Liver (tissue), 3 donors: ENCODE measurements around the gene AATF.

Source experiments
- ATF3 ChIP-seq: IDR thresholded peaks from 2 replicates; pipeline ENCODE4 v1.6.1; 2016; ENCODE audit warnings: antibody characterized with exemption
- CTCF ChIP-seq: fragments of 150-350 bp; IDR thresholded peaks from 2 replicates; pipeline ENCODE4 v1.5.1; 2017; ENCODE audit warnings: improper control_type of control experiment, low read depth, low read length; ENCODE audit not compliant: missing input control
- EGR1 ChIP-seq, 2 donors: IDR thresholded peaks; 2 replicates each; pipeline ENCODE4 v1.6.1; 2016 to 2018; ENCODE audit warnings: antibody characterized with exemption in 2 of 2, low read depth in 2 of 2
- FOXA1 ChIP-seq: IDR thresholded peaks from 2 replicates; pipeline ENCODE4 v1.6.1; 2016; ENCODE audit warnings: antibody characterized with exemption
- GABPA ChIP-seq, 2 donors: IDR thresholded peaks in 1 of 2; conservative IDR thresholded peaks in 1 of 2; 2 replicates each; pipeline ENCODE4 v1.6.1; 2016; ENCODE audit warnings: antibody characterized with exemption in 2 of 2, mild to moderate bottlenecking in 1 of 2, moderate library complexity in 1 of 2
- JUND ChIP-seq, 2 donors: IDR thresholded peaks; 2 replicates each; pipeline ENCODE4 v1.6.1; 2016; ENCODE audit warnings: antibody characterized with exemption in 2 of 2
- MAX ChIP-seq: IDR thresholded peaks from 2 replicates; pipeline ENCODE4 v1.6.1; 2016; ENCODE audit warnings: antibody characterized with exemption
- RAD21 ChIP-seq, 2 donors: IDR thresholded peaks; 2 replicates each; pipeline ENCODE4 v1.6.1; 2016; ENCODE audit warnings: antibody characterized with exemption in 2 of 2, mild to moderate bottlenecking in 2 of 2
- REST ChIP-seq: IDR thresholded peaks from 2 replicates; pipeline ENCODE4 v1.6.1; 2016; ENCODE audit warnings: antibody characterized with exemption, mild to moderate bottlenecking
- RXRA ChIP-seq, 2 donors: IDR thresholded peaks; 2 replicates each; pipeline ENCODE4 v1.6.1; 2017 to 2018; ENCODE audit warnings: antibody characterized with exemption in 2 of 2, mild to moderate bottlenecking in 1 of 2
- SP1 ChIP-seq: IDR thresholded peaks from 2 replicates; pipeline ENCODE4 v1.6.1; 2018; ENCODE audit warnings: antibody characterized with exemption, mild to moderate bottlenecking
- TAF1 ChIP-seq: conservative IDR thresholded peaks from 2 replicates; pipeline ENCODE4 v1.6.1; 2016; ENCODE audit warnings: antibody characterized with exemption, mild to moderate bottlenecking
- YY1 ChIP-seq: IDR thresholded peaks from 2 replicates; pipeline ENCODE4 v1.6.1; 2016; ENCODE audit warnings: antibody characterized with exemption, mild to moderate bottlenecking
- TF ChIP-seq, protein P1 (sequence below): IDR thresholded peaks from 2 replicates; pipeline ENCODE4 v1.6.1; 2016; ENCODE audit warnings: antibody characterized with exemption
- donor health status: healthy.
- donor health status: healthy.

- no peak for TF ChIP-seq SP1
- TF ChIP-seq RAD21 (IDR thresholded peaks at IDR 0.05): no peak
- TF ChIP-seq, protein P1, sequence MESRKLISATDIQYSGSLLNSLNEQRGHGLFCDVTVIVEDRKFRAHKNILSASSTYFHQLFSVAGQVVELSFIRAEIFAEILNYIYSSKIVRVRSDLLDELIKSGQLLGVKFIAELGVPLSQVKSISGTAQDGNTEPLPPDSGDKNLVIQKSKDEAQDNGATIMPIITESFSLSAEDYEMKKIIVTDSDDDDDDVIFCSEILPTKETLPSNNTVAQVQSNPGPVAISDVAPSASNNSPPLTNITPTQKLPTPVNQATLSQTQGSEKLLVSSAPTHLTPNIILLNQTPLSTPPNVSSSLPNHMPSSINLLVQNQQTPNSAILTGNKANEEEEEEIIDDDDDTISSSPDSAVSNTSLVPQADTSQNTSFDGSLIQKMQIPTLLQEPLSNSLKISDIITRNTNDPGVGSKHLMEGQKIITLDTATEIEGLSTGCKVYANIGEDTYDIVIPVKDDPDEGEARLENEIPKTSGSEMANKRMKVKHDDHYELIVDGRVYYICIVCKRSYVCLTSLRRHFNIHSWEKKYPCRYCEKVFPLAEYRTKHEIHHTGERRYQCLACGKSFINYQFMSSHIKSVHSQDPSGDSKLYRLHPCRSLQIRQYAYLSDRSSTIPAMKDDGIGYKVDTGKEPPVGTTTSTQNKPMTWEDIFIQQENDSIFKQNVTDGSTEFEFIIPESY: no peak
- TF ChIP-seq YY1: no peak
- no peak for TF ChIP-seq CTCF
- no peak for TF ChIP-seq TAF1
- no peak for TF ChIP-seq REST
- TF ChIP-seq GABPA (IDR thresholded peaks at IDR 0.05 in 1 of 2, conservative IDR thresholded peaks at IDR 0.05 in 1 of 2): no peak
- no peak for TF ChIP-seq MAX
- no peak for TF ChIP-seq ATF3
- TF ChIP-seq FOXA1: no peak
- no peak for TF ChIP-seq RXRA (IDR thresholded peaks at IDR 0.05)
- no peak for TF ChIP-seq JUND (IDR thresholded peaks at IDR 0.05)
- no peak for TF ChIP-seq EGR1 (IDR thresholded peaks at IDR 0.05; ENCODE audit: low read depth in 2 of 2)
Observed at GRCh38 chr17:36907407-36907806, 41.3 kb upstream of the AATF start.
